NCI-H2107 treated with DMSO at 0.1 percent for 48 hours (cell line): Measurements from ENCODE around the gene TCF4.
A peak's percentile ranks its signal among the peaks of the same experiment; 100 is the strongest.

Experiments used
- DNase-seq: peaks from one replicate; lab custom pipeline; 2025; ENCODE audit not compliant: unreplicated experiment; lab: John Stamatoyannopoulos, UW

The TCF4 gene

DNA sequence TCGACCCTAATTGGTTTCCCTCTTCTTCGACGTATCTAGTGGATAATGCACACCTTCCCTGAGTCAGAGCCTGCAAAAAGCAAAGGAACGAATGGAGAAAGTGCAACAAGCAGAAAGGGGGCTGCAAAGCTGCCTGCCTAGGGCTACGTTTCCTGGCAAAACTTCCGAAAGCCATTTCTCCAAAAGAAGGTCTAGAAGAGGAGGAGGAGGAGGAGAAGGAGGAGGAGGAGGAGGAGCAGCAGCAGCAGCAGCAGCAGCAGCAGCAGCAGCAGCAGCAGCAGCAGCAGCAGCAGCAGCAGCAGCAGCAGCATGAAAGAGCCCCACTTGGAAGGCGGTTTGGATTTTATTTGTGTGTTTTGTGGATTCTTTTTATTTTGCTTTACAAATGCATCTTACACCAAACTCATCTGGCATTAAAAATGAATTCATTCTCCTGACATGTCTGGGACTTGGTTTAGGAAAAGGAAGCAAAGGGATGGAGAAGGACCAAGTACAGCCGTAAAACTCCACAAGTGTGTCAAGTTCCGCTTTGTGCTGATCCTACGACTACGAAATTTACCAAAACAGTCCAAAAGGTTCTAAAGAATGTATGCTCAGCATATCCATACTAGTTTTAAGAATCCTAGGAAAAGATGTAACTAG is 2.0 kb downstream of the TCF4 start:
- DNase-seq: peak; percentile 65

- DNase-seq: peak; percentile 65
Measured at GRCh38 chr18:55585065-55585919, 2.7 kb downstream of the TCF4 start.

GRCh38 chr18:55584201-55584600 is 3.8 kb downstream of the TCF4 start:
- peak; percentile 44 for DNase-seq

- DNase-seq: peak; percentile 79
Measured at GRCh38 chr18:55582325-55582724, 5.7 kb downstream of the TCF4 start.

GRCh38 chr18:55579501-55580270 is 8.3 kb downstream of the TCF4 start:
- no peak for DNase-seq

- no peak for DNase-seq
Measured at GRCh38 chr18:55577812-55578539, 10.0 kb downstream of the TCF4 start.

DNA sequence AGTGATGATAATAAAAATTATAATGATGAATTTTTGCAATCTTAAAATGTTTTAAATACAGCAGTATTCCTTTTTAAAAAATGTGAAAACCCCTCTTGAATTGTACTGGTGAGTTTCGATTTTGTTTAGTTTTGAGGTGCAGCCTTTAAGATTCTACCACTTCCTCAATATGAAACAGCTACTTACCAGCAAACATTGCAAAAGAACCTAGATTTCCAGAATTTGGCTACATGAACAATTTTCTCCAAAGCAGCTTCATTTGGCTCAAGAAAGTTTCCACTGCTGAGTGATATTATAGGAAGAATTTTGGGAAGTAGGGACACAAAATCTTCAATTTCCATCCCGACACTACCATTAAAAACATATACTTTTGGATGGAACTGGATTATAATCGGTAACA is 12.0 kb downstream of the TCF4 start:
- no peak for DNase-seq

DNA sequence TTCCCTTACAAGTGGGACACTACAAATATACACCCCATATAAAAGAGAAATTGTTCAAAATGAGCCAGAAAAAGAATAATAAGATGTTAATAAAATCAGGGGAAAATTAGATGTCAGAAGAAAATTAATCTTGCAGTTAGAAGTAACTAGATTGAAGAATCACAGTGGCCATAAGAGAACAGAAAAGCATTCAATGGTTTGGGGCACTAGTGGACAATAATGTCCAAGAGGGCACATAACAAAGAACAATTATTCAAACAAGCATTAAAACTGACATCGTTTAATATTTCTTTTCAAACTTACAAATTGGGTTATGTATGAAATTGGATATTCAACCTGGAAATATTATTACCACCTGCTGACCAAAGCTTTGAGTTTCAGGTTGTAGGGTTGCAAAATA is 12.9 kb downstream of the TCF4 start:
- DNase-seq: no peak

DNA sequence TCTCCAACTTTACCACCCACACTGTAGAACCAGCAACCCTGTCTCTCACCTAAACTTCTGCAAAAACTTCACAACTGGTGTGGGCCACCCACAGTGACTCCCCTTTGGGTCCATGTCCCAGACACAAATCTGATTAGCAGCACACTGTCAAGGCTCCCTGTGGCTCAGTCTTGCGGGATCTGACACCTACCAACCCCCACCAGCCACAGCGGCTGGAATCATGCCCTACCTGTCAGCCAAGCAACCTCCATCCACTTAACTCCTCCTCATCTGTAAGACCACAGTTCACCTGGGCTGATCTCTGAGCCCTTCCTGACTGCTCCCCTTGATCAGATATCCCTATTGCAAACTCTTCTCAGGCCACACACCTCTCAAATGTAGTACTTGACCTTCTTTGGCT is 14.6 kb downstream of the TCF4 start:
- no peak for DNase-seq

GRCh38 chr18:55570966-55571365 is 17.0 kb downstream of the TCF4 start:
- DNase-seq: no peak

DNA sequence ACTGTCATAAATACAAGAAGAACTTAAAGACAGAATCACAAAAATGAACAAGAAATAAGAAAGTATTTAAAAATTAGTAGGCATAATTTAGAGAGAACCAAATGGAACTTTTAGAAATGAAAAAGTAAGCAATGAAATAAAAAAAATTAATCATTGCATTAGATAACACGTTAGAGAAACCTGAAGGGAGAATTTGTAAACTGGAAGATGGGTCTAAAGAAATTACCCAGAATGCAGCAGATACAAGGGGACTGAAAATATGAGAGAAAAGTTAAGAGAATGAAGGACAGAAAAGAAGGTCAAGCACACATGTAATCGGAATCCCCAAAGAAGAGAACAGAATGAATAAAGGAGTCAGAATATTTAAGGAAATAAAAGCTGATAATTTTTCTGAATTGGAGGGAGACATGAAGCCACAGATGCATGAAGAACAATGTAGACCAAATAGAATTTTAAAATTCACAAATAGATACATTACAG is 21.5 kb downstream of the TCF4 start:
- no peak for DNase-seq

DNA sequence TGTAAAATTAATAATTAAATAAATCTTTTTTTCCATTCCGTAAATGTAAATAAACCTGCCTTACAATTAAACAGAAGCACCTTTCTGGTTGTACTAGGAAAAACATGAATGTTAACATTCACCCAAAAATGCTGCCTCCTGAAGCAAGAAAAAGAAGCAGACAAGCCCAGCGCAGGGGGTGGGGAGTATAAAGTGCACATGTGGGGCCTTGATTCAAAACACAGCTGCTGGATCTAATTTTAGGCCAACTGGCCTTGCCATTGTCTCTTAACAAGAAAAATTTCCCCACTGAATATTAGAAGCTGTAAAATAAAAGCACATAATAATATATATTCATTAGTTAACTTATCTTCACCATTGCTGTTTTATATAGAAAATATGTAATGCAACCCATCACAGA is 28.3 kb downstream of the TCF4 start:
- no peak for DNase-seq

GRCh38 chr18:55557211-55557610 is 30.8 kb downstream of the TCF4 start:
- DNase-seq: no peak

DNA sequence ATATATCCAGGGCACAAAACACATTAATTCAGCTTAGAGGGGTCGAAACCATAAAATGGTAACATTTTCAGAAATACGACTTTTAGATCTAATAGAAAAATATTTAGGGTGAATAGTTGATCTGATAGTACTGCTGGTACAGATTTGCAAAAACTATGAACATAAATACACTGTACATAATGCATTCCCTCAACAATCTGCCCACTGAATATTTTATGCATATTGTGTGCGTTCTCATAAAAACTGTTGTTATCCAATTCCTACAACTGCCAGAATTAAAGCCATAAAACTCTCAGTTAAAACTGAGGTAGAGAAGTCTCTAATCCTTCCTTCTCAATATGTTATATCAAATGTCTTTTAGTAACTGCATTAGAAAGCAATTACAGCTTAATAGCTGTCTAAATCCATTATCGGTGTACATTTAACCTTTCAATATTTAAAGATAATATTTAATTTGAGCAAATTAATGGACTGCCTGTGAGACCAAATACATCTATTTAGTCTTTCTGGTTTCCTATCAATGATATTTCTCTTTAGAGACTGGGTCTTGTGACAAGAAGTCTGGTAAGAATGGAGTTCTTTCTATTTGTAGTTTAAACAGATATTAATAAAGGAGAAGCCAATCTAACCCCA is 32.5 kb downstream of the TCF4 start:
- DNase-seq: no peak

DNA sequence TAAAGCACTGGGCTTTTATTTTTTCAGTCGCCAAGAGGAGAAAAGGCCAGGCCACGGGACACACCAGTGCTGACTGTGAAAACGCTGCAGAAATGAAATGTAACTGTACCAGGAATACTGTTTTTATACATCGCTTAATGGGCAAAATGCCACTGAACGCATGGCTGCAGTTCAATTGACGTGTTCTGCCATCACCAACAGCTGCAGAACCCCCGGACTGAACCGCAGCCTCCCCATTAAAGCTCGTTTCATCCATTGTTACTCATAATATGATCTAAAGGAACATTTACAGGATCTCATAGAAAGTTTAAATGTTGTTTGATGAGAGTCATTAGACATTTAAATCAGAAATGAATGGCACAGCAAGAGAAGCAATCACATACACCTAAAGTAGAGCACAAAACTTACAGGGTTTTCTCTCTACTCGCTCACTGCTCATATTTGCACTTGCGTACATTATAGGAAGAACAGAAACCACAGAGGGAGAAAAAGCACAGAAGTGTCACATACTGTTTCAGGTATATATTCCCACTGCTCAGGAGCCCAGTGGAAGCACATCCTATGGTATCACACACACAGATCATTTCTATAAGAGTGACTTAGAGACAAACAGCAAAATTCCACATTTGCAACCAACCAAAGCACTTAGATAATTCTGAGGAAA is 35.3 kb downstream of the TCF4 start:
- peak; percentile 99 for DNase-seq

GRCh38 chr18:55551227-55551626 is 36.8 kb downstream of the TCF4 start:
- peak; percentile 26 for DNase-seq

DNA sequence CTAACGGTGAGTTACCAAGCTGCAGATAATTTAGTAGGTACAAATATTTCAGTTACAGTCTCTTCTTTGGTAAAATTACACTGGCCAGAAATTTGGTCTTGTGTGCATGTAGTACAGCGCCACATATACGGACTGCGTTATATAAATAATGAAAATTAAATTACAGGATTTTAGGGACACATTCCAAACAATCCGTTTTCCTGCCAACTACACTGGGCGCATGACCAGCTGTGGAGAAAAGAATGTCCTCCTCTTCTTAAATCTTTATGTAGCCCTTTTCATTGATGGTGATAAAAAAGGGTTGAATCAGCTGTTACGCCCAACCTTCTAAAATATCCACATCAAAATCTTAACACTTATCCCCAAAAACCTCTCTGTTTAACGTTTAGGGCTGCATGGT is 37.5 kb downstream of the TCF4 start:
- DNase-seq: no peak

GRCh38 chr18:55549474-55550104 is 38.4 kb downstream of the TCF4 start:
- DNase-seq: no peak

- no peak for DNase-seq
Measured at GRCh38 chr18:55547705-55548056, 40.3 kb downstream of the TCF4 start.
